ENCODE measurements around the gene EPHA1. TPM values are rescaled to one million over a fixed set of nuclear protein-coding genes. Genes with fewer than 3 reads are reported as not detected.
A peak's percentile ranks its signal among the peaks of the same experiment; 100 is the strongest.

EPHA1 gene
- polyA plus RNA-seq, 1 of the 3 experiments (the other 2 are of a cell fraction): 0.49 TPM

- Histone ChIP-seq H4K20me1 (ENCODE audit: insufficient read depth) (peaks cover 86% of the 10 kb centered on the region), H3F3A (replicated peaks; ENCODE audit: insufficient read depth) (peaks cover 82% of the 10 kb centered on the region), H3K9me3 (no peaks in the 10 kb centered on the region), H3K4me3 (ENCODE audit: low read depth in 2 of 2, low read length in 1 of 2) (no peak overlapping the region), H3K9ac (no peak overlapping the region), H3K4me1 (ENCODE audit: control insufficient read depth in 1 of 2, insufficient read depth in 2 of 2, low read depth in 1 of 2, low read length in 1 of 2) (peaks cover 12 to 55% of the 10 kb centered on the region in 2 experiments; a peak in 3 of 4 replicates), H3K27ac (ENCODE audit: low read depth in 2 of 2, low read length in 1 of 2) (peak overlapping the region in 1 of 2 experiments; percentile 75; a peak in 1 of 4 replicates), H2AFZ (ENCODE audit: low read depth) (no peak overlapping the region), H3K4me2 (peak overlapping the region; percentile 100), H3K27me3 (ENCODE audit: insufficient read depth) (no peaks in the 10 kb centered on the region), H3K9me2 (no peaks in the 10 kb centered on the region), H3K36me3 (replicated peaks in 1 of 2; ENCODE audit: control insufficient read depth in 1 of 2, insufficient read depth in 2 of 2, low read length in 1 of 2) (peaks cover 56 to 67% of the 10 kb centered on the region in 2 experiments), H3K79me2 (ENCODE audit: insufficient read depth) (peaks cover 49% of the 10 kb centered on the region)
- 91% methylated on average over 15 of the region's 15 CpGs for WGBS (ENCODE audit: low lambda C conversion rate)
- POLR2A ChIA-PET: interaction anchor here (1.0 kb wide), 1 partner anchor 13 kb away, joined by 3 read pairs; no protein-coding TSS in a partner anchor
- TF ChIP-seq CTCF (IDR thresholded peaks at IDR 0.05) (peak; percentile 33), PBX3 (IDR thresholded peaks at IDR 0.05) (no peak), POLR2AphosphoS5 (IDR thresholded peaks at IDR 0.05; ENCODE audit: low read depth, low read length) (peak; percentile 0; the same call in 1 of the 2 replicates)
- CTCF ChIA-PET: interaction anchor here (1.0 to 8.3 kb wide), 7 partner anchors 9 to 174 kb away, joined by 4 to 43 read pairs (median 9); no protein-coding TSS in a partner anchor
- no peak for DNase-seq
These were observed 19.1 kb downstream of the EPHA1 start for GRCh38 chr7:143389316-143390103.

GRCh38 chr7:143388491-143389101 lies 20.1 kb downstream of the EPHA1 start:
- DNase-seq: no peak
- Histone ChIP-seq H3K9me2 (no peaks in the 10 kb centered on the region), H3K36me3 (replicated peaks in 1 of 2; ENCODE audit: control insufficient read depth in 1 of 2, insufficient read depth in 2 of 2, low read length in 1 of 2) (peaks cover 63 to 76% of the 10 kb centered on the region in 2 experiments), H3K27ac (ENCODE audit: low read depth in 2 of 2, low read length in 1 of 2) (peak overlapping the region in 1 of 2 experiments; percentile 75; a peak in 1 of 4 replicates), H3K4me3 (ENCODE audit: low read depth in 2 of 2, low read length in 1 of 2) (no peak overlapping the region), H3K4me2 (peak overlapping the region; percentile 100), H3K79me2 (ENCODE audit: insufficient read depth) (peaks cover 58% of the 10 kb centered on the region), H4K20me1 (ENCODE audit: insufficient read depth) (peaks cover 95% of the 10 kb centered on the region), H3K4me1 (ENCODE audit: control insufficient read depth in 1 of 2, insufficient read depth in 2 of 2, low read depth in 1 of 2, low read length in 1 of 2) (peaks cover 16 to 64% of the 10 kb centered on the region in 2 experiments; a peak in 3 of 4 replicates), H3K27me3 (ENCODE audit: insufficient read depth) (no peaks in the 10 kb centered on the region), H2AFZ (ENCODE audit: low read depth) (no peak overlapping the region), H3K9ac (no peak overlapping the region), H3K9me3 (no peaks in the 10 kb centered on the region), H3F3A (replicated peaks; ENCODE audit: insufficient read depth) (peaks cover 81% of the 10 kb centered on the region)
- CTCF ChIA-PET: interaction anchor here (0.7 to 8.3 kb wide), 9 partner anchors 8 to 174 kb away, joined by 4 to 43 read pairs (median 5); no protein-coding TSS in a partner anchor
- 94% methylated on average over 20 of the region's 28 CpGs for WGBS (ENCODE audit: low lambda C conversion rate)
- POLR2A ChIA-PET: interaction anchor here (0.9 to 1.0 kb wide), 2 partner anchors 12 to 125 kb away, joined by 3 to 4 read pairs; partner anchors contain the start of gene GSTK1
- TF ChIP-seq USF2 (IDR thresholded peaks at IDR 0.05; ENCODE audit: borderline replicate concordance, low read depth, low read length) (no peak), CTCF (IDR thresholded peaks at IDR 0.05) (peak; percentile 24)
